CD1c-positive myeloid dendritic cell (primary cell): ENCODE data around the gene GRM6.

Experiments used
- DNase-seq: peaks from one replicate; pipeline ENCODE4 v3.0.0-alpha.2; 2016; ENCODE audit errors: extremely low spot score

Gene GRM6

GRCh38 chr5:178984145-178985072 is 10.7 kb downstream of the GRM6 start:
- DNase-seq: no peak

DNA sequence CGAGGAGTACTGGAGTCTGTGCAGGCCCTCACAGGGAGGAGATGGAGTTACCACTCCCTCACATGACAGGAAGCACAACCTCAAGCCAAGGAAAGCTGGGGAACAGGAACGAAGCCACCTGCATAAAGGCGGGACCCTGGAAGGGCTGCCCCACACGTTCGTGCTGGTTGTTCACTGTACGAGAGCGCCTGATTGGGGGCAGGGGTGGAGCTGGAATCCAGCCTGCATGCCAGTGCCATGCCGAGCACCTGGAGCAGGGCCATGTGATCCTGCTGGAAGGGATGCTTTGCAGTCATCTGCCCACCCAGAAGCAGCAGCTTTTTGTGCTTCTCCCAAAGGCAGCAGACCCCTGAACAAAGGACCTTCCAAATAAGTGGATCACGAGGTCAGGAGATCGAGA is 11.4 kb downstream of the GRM6 start:
- DNase-seq: no peak

- DNase-seq: no peak
Observed at GRCh38 chr5:178982941-178983340, 12.2 kb downstream of the GRM6 start.

DNA sequence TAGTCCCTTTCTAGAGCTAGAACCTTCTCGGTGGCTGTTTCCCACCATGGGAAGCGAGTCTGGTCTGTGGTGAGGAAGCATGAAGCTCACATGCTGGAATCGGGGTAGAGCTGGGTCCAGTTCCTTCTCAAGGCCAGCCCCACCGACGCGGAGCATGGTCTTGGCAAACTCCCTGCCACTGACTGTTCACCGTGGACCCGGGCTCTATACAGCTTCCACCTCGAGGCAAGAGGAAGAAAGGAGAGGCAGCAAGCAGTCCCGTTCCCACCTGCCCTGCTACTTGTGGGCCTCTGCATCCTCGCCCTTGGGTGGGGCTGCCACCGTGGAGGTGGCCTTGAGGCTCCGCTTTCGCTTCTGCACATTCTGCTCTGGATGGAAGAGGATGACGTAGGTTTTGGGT is 13.7 kb downstream of the GRM6 start:
- no peak for DNase-seq

DNA sequence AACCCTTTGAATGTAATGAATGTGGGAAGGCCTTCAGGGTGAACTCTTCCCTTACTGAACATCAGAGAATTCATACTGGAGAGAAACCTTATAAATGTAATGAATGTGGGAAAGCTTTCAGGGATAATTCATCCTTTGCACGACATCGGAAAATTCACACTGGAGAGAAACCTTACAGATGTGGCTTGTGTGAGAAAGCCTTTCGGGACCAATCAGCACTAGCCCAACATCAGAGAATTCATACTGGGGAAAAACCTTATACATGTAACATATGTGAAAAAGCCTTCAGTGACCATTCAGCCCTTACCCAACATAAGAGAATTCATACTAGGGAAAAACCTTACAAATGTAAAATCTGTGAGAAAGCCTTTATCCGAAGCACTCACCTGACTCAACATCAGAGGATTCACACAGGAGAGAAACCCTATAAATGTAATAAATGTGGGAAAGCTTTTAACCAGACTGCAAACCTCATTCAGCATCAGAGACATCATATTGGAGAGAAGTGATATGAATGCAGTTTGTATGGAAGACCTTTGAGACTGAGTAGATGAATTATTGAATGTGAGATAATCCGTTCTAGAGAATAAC is 29.6 kb downstream of the GRM6 start:
- no peak for DNase-seq

GRCh38 chr5:178941361-178941760 is 53.8 kb downstream of the GRM6 start:
- DNase-seq: no peak

DNA sequence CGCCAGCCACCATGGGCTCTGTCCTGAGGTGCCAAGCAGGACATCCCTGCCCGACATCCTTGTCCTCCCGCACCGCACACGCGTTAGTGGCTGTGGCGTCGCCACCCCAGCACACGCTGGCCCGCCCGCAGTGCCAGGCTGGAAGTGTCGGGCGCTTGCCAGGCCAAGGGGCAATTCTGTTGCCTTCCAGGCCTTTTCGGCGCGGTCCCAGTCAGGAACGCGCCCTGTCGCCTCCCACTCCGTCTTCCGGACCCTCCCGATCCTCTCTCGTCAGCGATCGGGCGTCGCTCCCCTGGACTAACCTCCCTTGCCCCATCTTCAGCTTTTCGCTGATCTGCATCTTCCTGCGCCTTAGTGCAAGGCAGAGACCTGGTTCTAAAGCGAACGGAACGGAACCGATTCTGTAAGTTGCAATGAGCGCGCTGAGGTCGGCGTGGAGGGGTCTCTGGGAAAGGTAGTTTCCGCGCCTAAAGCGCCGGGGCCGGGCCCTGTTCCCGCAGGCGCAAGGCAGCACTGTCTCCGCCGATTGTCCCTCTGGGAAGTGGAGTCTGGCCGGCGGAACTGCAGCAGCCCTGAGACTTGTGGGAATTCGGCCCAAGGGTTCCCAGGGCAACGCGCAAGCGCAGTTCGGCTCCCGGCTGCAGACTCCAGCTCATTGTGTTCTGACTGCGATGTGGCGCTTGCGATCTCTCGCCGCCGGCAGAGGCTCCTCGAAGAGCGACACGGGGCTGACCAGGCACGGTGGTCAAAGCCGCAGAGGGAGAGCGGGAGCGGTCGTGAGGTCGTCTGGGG is 54.4 kb downstream of the GRM6 start, which contains the start of gene ZNF454:
ZNF454 (plus strand) TSS at position 630 of the 792 bp plus-strand sequence. CDS start 1,594 bp downstream, outside the sequence.
- no peak for DNase-seq

DNA sequence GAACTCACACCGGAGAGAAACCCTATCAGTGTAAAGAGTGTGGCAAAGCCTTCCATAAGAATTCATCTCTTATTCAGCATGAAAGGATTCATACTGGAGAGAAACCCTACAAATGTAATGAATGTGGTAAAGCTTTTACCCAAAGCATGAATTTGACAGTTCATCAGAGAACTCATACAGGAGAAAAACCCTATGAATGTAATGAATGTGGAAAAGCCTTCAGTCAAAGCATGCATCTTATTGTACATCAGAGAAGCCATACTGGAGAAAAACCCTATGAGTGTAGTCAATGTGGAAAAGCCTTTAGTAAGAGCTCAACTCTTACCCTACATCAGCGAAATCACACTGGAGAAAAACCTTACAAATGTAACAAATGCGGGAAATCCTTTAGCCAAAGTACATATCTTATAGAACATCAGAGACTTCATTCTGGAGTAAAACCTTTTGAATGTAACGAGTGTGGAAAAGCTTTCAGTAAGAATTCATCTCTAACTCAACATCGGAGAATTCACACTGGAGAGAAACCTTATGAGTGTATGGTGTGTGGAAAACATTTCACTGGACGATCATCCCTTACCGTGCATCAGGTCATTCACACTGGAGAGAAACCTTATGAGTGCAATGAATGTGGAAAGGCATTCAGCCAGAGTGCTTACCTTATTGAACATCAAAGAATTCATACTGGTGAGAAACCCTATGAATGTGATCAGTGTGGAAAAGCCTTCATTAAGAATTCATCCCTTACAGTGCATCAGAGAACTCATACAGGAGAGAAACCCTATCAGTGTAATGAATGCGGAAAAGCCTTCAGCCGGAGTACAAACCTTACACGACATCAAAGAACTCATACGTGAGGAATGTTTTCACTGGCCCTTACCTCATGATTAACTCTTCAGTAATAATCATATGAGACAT is 63.0 kb downstream of the GRM6 start:
- no peak for DNase-seq
